CD4-positive, alpha-beta T cell treated with Interleukin-21 for 1 hour (primary cell): ENCODE data around the gene C2orf72.
"Not testable (repeated sequence)": the region's sequence is repeated elsewhere in the genome, so short reads cannot be mapped to it uniquely, and the experiment has no call there.

Source experiments
- DNase-seq: peaks from one replicate; pipeline ENCODE4 v3.0.0-alpha.2; 2020

Gene C2orf72

GRCh38 chr2:231037202-231037730, at the start of gene C2orf72:
TSS of gene C2orf72 (plus strand) at chr2:231037523. CDS start at chr2:231037566, 43 bp downstream.
- DNase-seq: no peak

- DNase-seq: no peak
Observed at GRCh38 chr2:230989731-230990130, 47.6 kb upstream of the C2orf72 start.

- no peak for DNase-seq
Observed at GRCh38 chr2:230990131-230990898, 47.0 kb upstream of the C2orf72 start.

GRCh38 chr2:230990899-230991150, 46.5 kb upstream of the C2orf72 start:
- no peak for DNase-seq

- DNase-seq: no peak
Observed at GRCh38 chr2:230991598-230991997, 45.7 kb upstream of the C2orf72 start.

GRCh38 chr2:230995821-230996220, 41.5 kb upstream of the C2orf72 start, which contains the start of gene SPATA3:
TSS of gene SPATA3 (plus strand) at chr2:230996121. CDS start at chr2:230996234, 113 bp downstream.
- no peak for DNase-seq

- no peak for DNase-seq
Observed at GRCh38 chr2:230996661-230997060, 40.7 kb upstream of the C2orf72 start.

- DNase-seq: no peak
Observed at GRCh38 chr2:230998882-230999281, 38.4 kb upstream of the C2orf72 start.

GRCh38 chr2:230999477-230999876, 37.8 kb upstream of the C2orf72 start:
- DNase-seq: no peak

- no peak for DNase-seq
Observed at GRCh38 chr2:231000211-231000904, 37.0 kb upstream of the C2orf72 start.

- no peak for DNase-seq
Observed at GRCh38 chr2:231001036-231001435, 36.3 kb upstream of the C2orf72 start.

GRCh38 chr2:231001921-231002320, 35.4 kb upstream of the C2orf72 start:
- DNase-seq: no peak

GRCh38 chr2:231002641-231003040, 34.7 kb upstream of the C2orf72 start:
- DNase-seq: no peak

- DNase-seq: no peak
Observed at GRCh38 chr2:231003186-231003585, 34.1 kb upstream of the C2orf72 start.

GRCh38 chr2:231004930-231005329, 32.4 kb upstream of the C2orf72 start:
- not testable (repeated sequence) for DNase-seq

GRCh38 chr2:231007286-231008098, 29.8 kb upstream of the C2orf72 start:
- no peak for DNase-seq

- DNase-seq: no peak
Observed at GRCh38 chr2:231008131-231008530, 29.2 kb upstream of the C2orf72 start.

GRCh38 chr2:231009236-231009919, 27.9 kb upstream of the C2orf72 start:
- no peak for DNase-seq

- no peak for DNase-seq
Observed at GRCh38 chr2:231010201-231010730, 27.1 kb upstream of the C2orf72 start.

- no peak for DNase-seq
Observed at GRCh38 chr2:231011526-231011925, 25.8 kb upstream of the C2orf72 start.

- DNase-seq: no peak
Observed at GRCh38 chr2:231012463-231012862, 24.9 kb upstream of the C2orf72 start.

GRCh38 chr2:231013820-231014219, 23.5 kb upstream of the C2orf72 start:
- DNase-seq: no peak

GRCh38 chr2:231015478-231015877, 21.8 kb upstream of the C2orf72 start:
- DNase-seq: no peak
